ENCODE results near the gene MYO1E. TPM values are rescaled to one million over a fixed set of nuclear protein-coding genes. Genes with fewer than 3 reads are reported as not detected.
"Not testable (repeated sequence)": the region's sequence is repeated elsewhere in the genome, so short reads cannot be mapped to it uniquely, and the experiment has no call there.

MYO1E gene
- polyA plus RNA-seq, 2 donors = 39.6 to 43.3 TPM

GRCh38 chr15:59392299-59392698, 19.6 kb upstream of the MYO1E start:
- no peaks in the 10 kb centered on the region for H3K4me1 ChIP-seq (ENCODE audit: control insufficient read depth in 2 of 2, insufficient read depth in 2 of 2, low read length in 1 of 2)
- H3K4me3 ChIP-seq (ENCODE audit: low read depth in 1 of 2, low read length in 2 of 2) = no peak overlapping the region
- no peaks in the 10 kb centered on the region for H3K27me3 ChIP-seq (ENCODE audit: control insufficient read depth in 1 of 2, insufficient read depth in 2 of 2, low read length in 2 of 2)
- no peaks in the 10 kb centered on the region for H3K36me3 ChIP-seq (ENCODE audit: control insufficient read depth in 2 of 2, insufficient read depth in 2 of 2, low read length in 1 of 2)
- no peaks in the 10 kb centered on the region for H3K9me3 ChIP-seq (ENCODE audit: control insufficient read depth in 2 of 2, insufficient read depth in 1 of 2, low read depth in 1 of 2, low read length in 1 of 2)
- 72 to 77% methylated on average over 5 of the region's 5 CpGs for WGBS, 2 donors
- H3K27ac ChIP-seq (ENCODE audit: low read depth in 2 of 2, low read length in 1 of 2) = no peak overlapping the region

GRCh38 chr15:59388670-59389069, 16.0 kb upstream of the MYO1E start:
- no peaks in the 10 kb centered on the region for H3K9me3 ChIP-seq (ENCODE audit: control insufficient read depth in 2 of 2, insufficient read depth in 1 of 2, low read depth in 1 of 2, low read length in 1 of 2)
- no peaks in the 10 kb centered on the region for H3K4me1 ChIP-seq (ENCODE audit: control insufficient read depth in 2 of 2, insufficient read depth in 2 of 2, low read length in 1 of 2)
- H3K27me3 ChIP-seq (ENCODE audit: control insufficient read depth in 1 of 2, insufficient read depth in 2 of 2, low read length in 2 of 2) = no peaks in the 10 kb centered on the region
- no peak overlapping the region for H3K4me3 ChIP-seq (ENCODE audit: low read depth in 1 of 2, low read length in 2 of 2)
- no peaks in the 10 kb centered on the region for H3K36me3 ChIP-seq (ENCODE audit: control insufficient read depth in 2 of 2, insufficient read depth in 2 of 2, low read length in 1 of 2)
- WGBS, 2 donors = 73 to 74% methylated on average over 3 of the region's 3 CpGs
- H3K27ac ChIP-seq (ENCODE audit: low read depth in 2 of 2, low read length in 1 of 2) = no peak overlapping the region

GRCh38 chr15:59387196-59387878, 14.7 kb upstream of the MYO1E start:
- WGBS, 2 donors = 87 to 92% methylated on average over 13 of the region's 13 CpGs
- not testable (repeated sequence) for H3K4me1 ChIP-seq (ENCODE audit: control insufficient read depth in 2 of 2, insufficient read depth in 2 of 2, low read length in 1 of 2); H3K27ac ChIP-seq (ENCODE audit: low read depth in 2 of 2, low read length in 1 of 2); H3K36me3 ChIP-seq (ENCODE audit: control insufficient read depth in 2 of 2, insufficient read depth in 2 of 2, low read length in 1 of 2); H3K9me3 ChIP-seq (ENCODE audit: control insufficient read depth in 2 of 2, insufficient read depth in 1 of 2, low read depth in 1 of 2, low read length in 1 of 2); H3K4me3 ChIP-seq (ENCODE audit: low read depth in 1 of 2, low read length in 2 of 2); H3K27me3 ChIP-seq (ENCODE audit: control insufficient read depth in 1 of 2, insufficient read depth in 2 of 2, low read length in 2 of 2)

GRCh38 chr15:59385171-59385570, 12.5 kb upstream of the MYO1E start:
- Histone ChIP-seq H3K4me1 (ENCODE audit: control insufficient read depth in 2 of 2, insufficient read depth in 2 of 2, low read length in 1 of 2) (no peaks in the 10 kb centered on the region), H3K27ac (ENCODE audit: low read depth in 2 of 2, low read length in 1 of 2) (no peak overlapping the region), H3K36me3 (ENCODE audit: control insufficient read depth in 2 of 2, insufficient read depth in 2 of 2, low read length in 1 of 2) (no peaks in the 10 kb centered on the region), H3K9me3 (ENCODE audit: control insufficient read depth in 2 of 2, insufficient read depth in 1 of 2, low read depth in 1 of 2, low read length in 1 of 2) (no peaks in the 10 kb centered on the region), H3K4me3 (ENCODE audit: low read depth in 1 of 2, low read length in 2 of 2) (no peak overlapping the region), H3K27me3 (ENCODE audit: control insufficient read depth in 1 of 2, insufficient read depth in 2 of 2, low read length in 2 of 2) (no peaks in the 10 kb centered on the region)
- 73 to 80% methylated on average over 4 of the region's 4 CpGs for WGBS, 2 donors

- Histone ChIP-seq H3K4me1 (ENCODE audit: control insufficient read depth in 2 of 2, insufficient read depth in 2 of 2, low read length in 1 of 2) (no peaks in the 10 kb centered on the region), H3K27ac (ENCODE audit: low read depth in 2 of 2, low read length in 1 of 2) (no peak overlapping the region), H3K27me3 (ENCODE audit: control insufficient read depth in 1 of 2, insufficient read depth in 2 of 2, low read length in 2 of 2) (no peaks in the 10 kb centered on the region), H3K9me3 (ENCODE audit: control insufficient read depth in 2 of 2, insufficient read depth in 1 of 2, low read depth in 1 of 2, low read length in 1 of 2) (no peaks in the 10 kb centered on the region), H3K4me3 (ENCODE audit: low read depth in 1 of 2, low read length in 2 of 2) (no peak overlapping the region), H3K36me3 (ENCODE audit: control insufficient read depth in 2 of 2, insufficient read depth in 2 of 2, low read length in 1 of 2) (no peaks in the 10 kb centered on the region)
- 92 to 95% methylated on average over 3 of the region's 3 CpGs for WGBS, 2 donors
Measured at GRCh38 chr15:59384507-59384906, 11.8 kb upstream of the MYO1E start.

- 61 to 66% methylated on average over 7 of the region's 7 CpGs for WGBS, 2 donors
- Histone ChIP-seq H3K27me3 (ENCODE audit: control insufficient read depth in 1 of 2, insufficient read depth in 2 of 2, low read length in 2 of 2) (no peaks in the 10 kb centered on the region), H3K36me3 (ENCODE audit: control insufficient read depth in 2 of 2, insufficient read depth in 2 of 2, low read length in 1 of 2) (no peaks in the 10 kb centered on the region), H3K9me3 (ENCODE audit: control insufficient read depth in 2 of 2, insufficient read depth in 1 of 2, low read depth in 1 of 2, low read length in 1 of 2) (no peaks in the 10 kb centered on the region), H3K4me1 (ENCODE audit: control insufficient read depth in 2 of 2, insufficient read depth in 2 of 2, low read length in 1 of 2) (no peaks in the 10 kb centered on the region), H3K27ac (ENCODE audit: low read depth in 2 of 2, low read length in 1 of 2) (no peak overlapping the region), H3K4me3 (ENCODE audit: low read depth in 1 of 2, low read length in 2 of 2) (no peak overlapping the region)
Measured at GRCh38 chr15:59380902-59381610, 8.4 kb upstream of the MYO1E start.

- Histone ChIP-seq H3K27me3 (ENCODE audit: control insufficient read depth in 1 of 2, insufficient read depth in 2 of 2, low read length in 2 of 2) (no peaks in the 10 kb centered on the region), H3K9me3 (ENCODE audit: control insufficient read depth in 2 of 2, insufficient read depth in 1 of 2, low read depth in 1 of 2, low read length in 1 of 2) (no peaks in the 10 kb centered on the region), H3K4me1 (ENCODE audit: control insufficient read depth in 2 of 2, insufficient read depth in 2 of 2, low read length in 1 of 2) (no peaks in the 10 kb centered on the region), H3K36me3 (ENCODE audit: control insufficient read depth in 2 of 2, insufficient read depth in 2 of 2, low read length in 1 of 2) (no peaks in the 10 kb centered on the region), H3K27ac (ENCODE audit: low read depth in 2 of 2, low read length in 1 of 2) (no peak overlapping the region), H3K4me3 (ENCODE audit: low read depth in 1 of 2, low read length in 2 of 2) (no peak overlapping the region)
- WGBS, 2 donors = 54 to 91% methylated on average over 1 of the region's 1 CpG
Measured at GRCh38 chr15:59379531-59379930, 6.9 kb upstream of the MYO1E start.

- no peaks in the 10 kb centered on the region for H3K4me1 ChIP-seq (ENCODE audit: control insufficient read depth in 2 of 2, insufficient read depth in 2 of 2, low read length in 1 of 2)
- H3K9me3 ChIP-seq (ENCODE audit: control insufficient read depth in 2 of 2, insufficient read depth in 1 of 2, low read depth in 1 of 2, low read length in 1 of 2) = no peaks in the 10 kb centered on the region
- no peak overlapping the region for H3K27ac ChIP-seq (ENCODE audit: low read depth in 2 of 2, low read length in 1 of 2)
- H3K4me3 ChIP-seq (ENCODE audit: low read depth in 1 of 2, low read length in 2 of 2) = no peak overlapping the region
- H3K27me3 ChIP-seq (ENCODE audit: control insufficient read depth in 1 of 2, insufficient read depth in 2 of 2, low read length in 2 of 2) = no peaks in the 10 kb centered on the region
- no peaks in the 10 kb centered on the region for H3K36me3 ChIP-seq (ENCODE audit: control insufficient read depth in 2 of 2, insufficient read depth in 2 of 2, low read length in 1 of 2)
Measured at GRCh38 chr15:59378855-59379254, 6.2 kb upstream of the MYO1E start.

GRCh38 chr15:59377924-59378323, 5.3 kb upstream of the MYO1E start:
- H3K27ac ChIP-seq (ENCODE audit: low read depth in 2 of 2, low read length in 1 of 2) = no peak overlapping the region
- 71 to 79% methylated on average over 3 of the region's 3 CpGs for WGBS, 2 donors
- no peaks in the 10 kb centered on the region for H3K9me3 ChIP-seq (ENCODE audit: control insufficient read depth in 2 of 2, insufficient read depth in 1 of 2, low read depth in 1 of 2, low read length in 1 of 2)
- H3K27me3 ChIP-seq (ENCODE audit: control insufficient read depth in 1 of 2, insufficient read depth in 2 of 2, low read length in 2 of 2) = no peaks in the 10 kb centered on the region
- no peaks in the 10 kb centered on the region for H3K4me1 ChIP-seq (ENCODE audit: control insufficient read depth in 2 of 2, insufficient read depth in 2 of 2, low read length in 1 of 2)
- H3K36me3 ChIP-seq (ENCODE audit: control insufficient read depth in 2 of 2, insufficient read depth in 2 of 2, low read length in 1 of 2) = no peaks in the 10 kb centered on the region
- H3K4me3 ChIP-seq (ENCODE audit: low read depth in 1 of 2, low read length in 2 of 2) = no peak overlapping the region

GRCh38 chr15:59376733-59377132, 4.1 kb upstream of the MYO1E start:
- Histone ChIP-seq H3K27ac (ENCODE audit: low read depth in 2 of 2, low read length in 1 of 2) (no peak overlapping the region), H3K9me3 (ENCODE audit: control insufficient read depth in 2 of 2, insufficient read depth in 1 of 2, low read depth in 1 of 2, low read length in 1 of 2) (no peaks in the 10 kb centered on the region), H3K36me3 (ENCODE audit: control insufficient read depth in 2 of 2, insufficient read depth in 2 of 2, low read length in 1 of 2) (no peaks in the 10 kb centered on the region), H3K4me1 (ENCODE audit: control insufficient read depth in 2 of 2, insufficient read depth in 2 of 2, low read length in 1 of 2) (no peaks in the 10 kb centered on the region), H3K4me3 (ENCODE audit: low read depth in 1 of 2, low read length in 2 of 2) (no peak overlapping the region), H3K27me3 (ENCODE audit: control insufficient read depth in 1 of 2, insufficient read depth in 2 of 2, low read length in 2 of 2) (no peaks in the 10 kb centered on the region)
- WGBS, 2 donors = 95 to 97% methylated on average over 2 of the region's 2 CpGs
